Adrenal gland (tissue), 5 donors: ENCODE data around the gene UBE2M.
"Not testable (repeated sequence)": the region's sequence is repeated elsewhere in the genome, so short reads cannot be mapped to it uniquely, and the experiment has no call there.

Experiments used
- POLR2A ChIP-seq, 2 donors: fragments of 450-650 bp; IDR thresholded peaks; one replicate each; pipeline ENCODE4 v1.6.1; 2017; ENCODE audit warnings: antibody characterized with exemption in 2 of 2, mild to moderate bottlenecking in 2 of 2, moderate library complexity in 1 of 2
- TF ChIP-seq, protein P1 (sequence below), 6 experiments: fragments of 450-650 bp in 4 of 6; fragments of 200-600 bp in 2 of 6; sonication (generic) in 1 of 6; IDR thresholded peaks; 1 replicate in 5 of 6; 2 replicates in 1 of 6; pipeline versions ENCODE4 v1.5.1 to v1.8.0; 2016 to 2021; ENCODE audit warnings: antibody characterized with exemption in 6 of 6, mild to moderate bottlenecking in 2 of 6, moderate library complexity in 1 of 6
- donor health status: DM: no; HTN: no; CAD: no.

DNA sequence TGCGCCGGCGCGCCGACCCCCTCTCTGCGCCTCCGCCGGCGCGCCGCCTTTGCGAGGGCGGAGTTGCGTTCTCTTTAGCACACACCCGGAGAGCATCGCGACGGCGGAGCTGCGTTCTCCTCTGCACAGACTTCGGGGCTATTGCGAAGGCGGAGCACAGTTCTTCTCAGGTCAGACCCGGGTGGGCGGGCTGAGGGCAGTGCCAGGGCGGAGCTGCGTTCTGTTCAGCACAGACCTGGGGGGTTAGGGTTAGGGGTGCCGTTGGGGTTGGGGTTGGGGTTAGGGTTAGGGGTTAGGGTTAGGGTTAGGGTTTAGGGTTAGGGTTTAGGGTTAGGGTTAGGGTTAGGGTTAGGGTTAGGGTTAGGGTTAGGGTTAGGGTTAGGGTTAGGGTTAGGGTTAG lies 48.8 kb upstream of the UBE2M start:
- TF ChIP-seq, protein P1, sequence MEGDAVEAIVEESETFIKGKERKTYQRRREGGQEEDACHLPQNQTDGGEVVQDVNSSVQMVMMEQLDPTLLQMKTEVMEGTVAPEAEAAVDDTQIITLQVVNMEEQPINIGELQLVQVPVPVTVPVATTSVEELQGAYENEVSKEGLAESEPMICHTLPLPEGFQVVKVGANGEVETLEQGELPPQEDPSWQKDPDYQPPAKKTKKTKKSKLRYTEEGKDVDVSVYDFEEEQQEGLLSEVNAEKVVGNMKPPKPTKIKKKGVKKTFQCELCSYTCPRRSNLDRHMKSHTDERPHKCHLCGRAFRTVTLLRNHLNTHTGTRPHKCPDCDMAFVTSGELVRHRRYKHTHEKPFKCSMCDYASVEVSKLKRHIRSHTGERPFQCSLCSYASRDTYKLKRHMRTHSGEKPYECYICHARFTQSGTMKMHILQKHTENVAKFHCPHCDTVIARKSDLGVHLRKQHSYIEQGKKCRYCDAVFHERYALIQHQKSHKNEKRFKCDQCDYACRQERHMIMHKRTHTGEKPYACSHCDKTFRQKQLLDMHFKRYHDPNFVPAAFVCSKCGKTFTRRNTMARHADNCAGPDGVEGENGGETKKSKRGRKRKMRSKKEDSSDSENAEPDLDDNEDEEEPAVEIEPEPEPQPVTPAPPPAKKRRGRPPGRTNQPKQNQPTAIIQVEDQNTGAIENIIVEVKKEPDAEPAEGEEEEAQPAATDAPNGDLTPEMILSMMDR (IDR thresholded peaks at IDR 0.05), result not testable (repeated sequence)
- not testable (repeated sequence) for TF ChIP-seq POLR2A (IDR thresholded peaks at IDR 0.05)
